HG02870 (cell line): ENCODE measurements around the gene ANKRD33B.

Source experiments
- ATAC-seq: cut with Tn5 transposase; IDR thresholded peaks from one replicate; pipeline ENCODE4 v1.9.1; 2021; ENCODE audit warnings: mild to moderate bottlenecking, moderate library complexity; ENCODE audit not compliant: unreplicated experiment

Gene ANKRD33B

GRCh38 chr5:10577371-10578292, 13.8 kb downstream of the ANKRD33B start:
- peak; percentile 36 for ATAC-seq

DNA sequence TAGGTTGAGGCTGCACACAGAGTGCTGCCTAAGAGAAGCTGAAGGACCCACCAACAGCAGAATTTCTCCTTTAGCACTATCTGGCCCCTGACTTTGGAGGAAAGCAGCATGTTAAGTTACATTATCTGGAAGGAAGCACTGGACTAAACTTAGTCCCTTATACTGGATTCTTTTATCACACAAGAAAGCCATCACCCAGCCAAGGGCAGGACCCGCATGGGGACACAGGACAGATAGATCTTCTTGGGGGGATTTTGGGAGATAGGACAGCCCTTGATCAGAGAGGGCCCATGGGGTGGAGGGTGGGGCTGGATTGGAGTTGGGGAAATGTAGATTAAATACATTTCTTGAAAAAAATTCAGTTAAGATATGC, 14.4 kb downstream of the ANKRD33B start:
- ATAC-seq: no peak

GRCh38 chr5:10578869-10579268, 15.0 kb downstream of the ANKRD33B start:
- ATAC-seq: peak; percentile 44

GRCh38 chr5:10579536-10580521, 16.0 kb downstream of the ANKRD33B start:
- peak; percentile 46 for ATAC-seq

GRCh38 chr5:10580531-10581423, 16.9 kb downstream of the ANKRD33B start:
- no peak for ATAC-seq

DNA sequence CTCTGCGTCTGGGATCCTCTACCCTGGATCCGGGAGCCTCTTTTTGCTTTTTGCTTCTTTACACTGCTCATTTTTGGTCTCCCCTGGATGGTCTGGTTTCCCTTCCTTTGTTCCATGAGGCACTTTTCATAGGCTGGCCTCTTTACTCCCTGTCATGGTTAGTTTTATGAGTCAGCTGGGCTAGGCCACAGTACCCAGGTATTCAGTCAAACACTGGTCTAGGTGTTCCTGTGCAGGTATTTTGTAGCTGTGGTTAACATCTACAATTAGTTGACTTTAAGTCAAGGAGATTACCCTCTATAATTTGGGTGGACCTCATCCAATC, 17.5 kb downstream of the ANKRD33B start:
- no peak for ATAC-seq

DNA sequence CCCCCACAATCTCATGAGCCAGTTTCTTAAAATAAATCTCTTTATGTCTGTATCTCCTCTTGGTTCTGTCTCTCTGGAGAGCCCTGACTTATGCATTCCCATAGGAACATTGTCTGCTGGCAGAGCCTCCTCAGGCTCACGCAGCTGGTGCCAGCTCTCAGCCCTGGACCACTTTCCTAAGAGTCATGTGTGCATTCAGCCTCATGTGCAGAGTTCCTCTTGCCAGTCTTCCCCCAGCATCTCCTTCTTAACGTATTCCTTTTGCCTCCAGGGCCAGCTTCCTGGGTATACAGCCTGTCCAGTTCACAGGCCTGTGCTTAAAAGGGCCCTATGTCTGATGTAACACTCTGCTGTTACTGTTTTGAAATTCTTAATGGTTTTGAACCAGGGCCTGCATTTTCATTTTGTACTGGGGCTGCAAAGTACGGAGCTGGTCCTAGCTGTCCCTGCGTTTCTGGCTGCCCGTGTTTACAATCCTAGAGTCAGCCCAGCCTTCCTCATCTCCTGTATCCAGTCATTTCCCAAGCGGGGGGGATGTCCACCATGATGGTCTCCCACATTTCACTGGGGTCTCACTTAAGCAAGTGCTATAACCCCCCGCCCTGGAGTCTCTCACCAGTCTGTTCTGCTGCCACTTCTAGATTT, 18.1 kb downstream of the ANKRD33B start:
- no peak for ATAC-seq

GRCh38 chr5:10582512-10582897, 18.6 kb downstream of the ANKRD33B start:
- no peak for ATAC-seq

DNA sequence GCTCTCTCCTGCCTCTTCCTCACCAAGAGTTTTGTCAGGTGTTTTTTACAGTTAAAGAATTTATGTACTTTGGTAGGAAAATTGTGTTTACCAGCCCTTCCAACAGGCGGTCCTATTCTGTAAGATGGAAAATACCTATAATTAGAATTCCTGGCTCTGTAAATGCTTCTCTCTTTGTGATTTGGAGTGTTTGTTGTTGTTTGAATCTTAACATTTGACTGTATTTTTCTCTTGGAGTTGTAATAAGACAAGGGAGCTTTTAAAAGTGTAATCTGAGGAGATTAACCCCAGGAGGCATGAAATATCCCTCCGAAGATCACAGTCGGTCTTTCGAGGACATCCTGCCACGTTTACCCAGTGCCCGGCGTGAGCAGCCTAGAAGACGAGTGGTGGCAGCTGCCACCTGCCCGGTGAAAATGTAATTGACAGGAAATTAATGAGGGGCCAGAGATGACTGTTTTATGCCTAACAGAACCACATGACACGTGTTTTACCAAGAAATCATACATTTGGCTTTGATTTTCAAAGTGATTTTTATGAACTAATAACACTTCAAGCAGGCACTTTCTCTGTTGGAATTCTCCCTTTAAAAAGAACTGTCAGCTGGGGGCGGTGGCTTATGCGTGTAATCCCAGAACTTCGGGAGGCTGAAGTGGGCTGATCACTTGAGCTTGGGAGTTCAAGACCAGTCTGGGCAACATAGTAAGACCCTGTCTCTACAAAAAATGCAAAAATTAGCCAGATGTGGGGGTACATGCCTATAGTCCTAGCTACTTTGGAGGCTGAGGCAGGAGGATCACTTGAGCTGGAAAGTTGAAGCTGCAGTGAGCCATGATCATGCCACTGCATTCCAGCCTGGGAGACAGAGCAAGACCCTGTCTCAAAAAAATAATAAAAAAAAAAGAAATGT, 20.0 kb downstream of the ANKRD33B start:
- no peak for ATAC-seq

- no peak for ATAC-seq
These were observed 21.0 kb downstream of the ANKRD33B start for GRCh38 chr5:10584714-10585517.

DNA sequence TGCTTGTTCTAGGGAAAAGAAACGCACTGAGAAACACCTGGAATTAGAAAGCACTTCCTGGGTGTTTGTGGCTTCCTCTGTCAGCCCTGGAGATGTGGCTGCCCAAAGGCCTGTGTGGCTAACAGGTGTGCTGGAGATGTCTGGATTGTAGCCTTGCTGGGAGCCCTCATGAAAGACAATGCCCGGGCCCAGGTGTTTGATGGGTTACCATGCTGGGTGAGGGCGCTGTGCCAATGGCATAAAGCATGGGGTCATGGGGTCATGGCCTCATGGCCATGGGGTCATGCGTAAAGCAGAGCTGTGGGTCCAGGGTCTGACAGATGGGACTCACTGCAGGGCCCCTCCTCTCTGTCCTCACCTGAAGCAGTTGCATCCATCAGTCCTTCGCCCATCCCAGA, 21.6 kb downstream of the ANKRD33B start:
- no peak for ATAC-seq

- no peak for ATAC-seq
These were observed 22.1 kb downstream of the ANKRD33B start for GRCh38 chr5:10586008-10586407.

DNA sequence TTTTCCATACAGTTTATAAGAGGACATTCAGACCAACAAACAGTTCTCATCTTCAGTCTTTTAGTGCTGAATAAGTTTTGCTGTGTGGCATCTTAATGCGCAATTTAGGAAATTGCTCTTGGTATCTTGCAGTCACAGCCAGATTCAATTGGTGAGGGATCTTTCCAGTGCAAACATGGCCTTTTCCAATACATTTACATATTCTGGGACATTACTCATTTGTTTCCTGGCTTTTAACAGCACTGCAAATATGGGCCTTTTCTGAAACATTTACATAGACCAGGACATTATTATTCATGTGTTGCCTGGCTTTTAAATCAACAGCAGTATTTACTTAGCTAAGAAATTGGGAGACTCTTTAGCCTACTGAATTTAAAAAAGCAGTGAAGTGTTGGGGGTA, 22.7 kb downstream of the ANKRD33B start:
- no peak for ATAC-seq

GRCh38 chr5:10588109-10588775, 24.4 kb downstream of the ANKRD33B start:
- no peak for ATAC-seq

DNA sequence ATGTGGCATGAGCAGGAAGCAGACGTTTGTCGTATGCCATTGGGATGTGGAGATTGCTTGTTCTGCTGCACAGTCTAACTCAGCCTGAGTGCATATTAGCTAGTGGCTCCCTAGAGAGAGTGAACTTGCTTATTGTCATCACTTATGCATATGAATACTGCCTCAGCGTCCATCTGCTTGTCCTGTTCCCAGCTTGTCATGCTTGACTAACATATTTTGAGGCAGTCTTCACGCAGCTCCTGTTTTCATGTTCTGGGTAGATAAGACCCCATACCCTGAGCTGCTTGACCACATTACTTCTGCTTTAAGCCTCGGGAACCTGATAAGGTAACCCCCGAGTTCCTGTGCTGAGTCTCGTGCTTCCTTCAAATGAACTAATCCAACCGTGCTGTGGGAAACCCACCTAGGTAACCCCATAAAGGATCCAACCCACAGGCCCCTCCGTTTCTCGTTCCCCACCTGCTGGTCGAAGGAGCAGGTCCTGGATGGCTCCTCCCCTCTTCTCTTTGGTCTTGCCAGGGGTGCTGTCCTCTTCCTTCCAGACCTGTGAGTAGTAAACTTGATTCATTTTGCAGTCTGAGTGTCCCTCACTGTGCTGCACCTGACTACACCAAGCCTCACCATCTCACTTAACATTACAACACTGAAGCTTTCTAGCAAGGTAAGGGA, 25.0 kb downstream of the ANKRD33B start:
- no peak for ATAC-seq

GRCh38 chr5:10590226-10590999, 26.5 kb downstream of the ANKRD33B start:
- ATAC-seq: peak; percentile 35

- no peak for ATAC-seq
These were observed 27.3 kb downstream of the ANKRD33B start for GRCh38 chr5:10591159-10591558.
